A549 treated with DMSO at 1 μM for 4 hours (cell line): ENCODE data around the gene SYNRG. TPM values are rescaled to one million over a fixed set of nuclear protein-coding genes. Genes with fewer than 3 reads are reported as not detected.

Experiments
- total RNA-seq: library from RNA; stranded (reverse); fragments of 200-300 nt; extraction: Qiagen RNA extraction; gene quantifications from 5 replicates; pipeline ENCODE4 v1.2.3, GENCODE V29; 2022; ENCODE audit warnings: low read depth

The SYNRG gene
- total RNA-seq = 12.1 to 16.6 TPM (median 15.7 TPM) in 5 replicates

DNA sequence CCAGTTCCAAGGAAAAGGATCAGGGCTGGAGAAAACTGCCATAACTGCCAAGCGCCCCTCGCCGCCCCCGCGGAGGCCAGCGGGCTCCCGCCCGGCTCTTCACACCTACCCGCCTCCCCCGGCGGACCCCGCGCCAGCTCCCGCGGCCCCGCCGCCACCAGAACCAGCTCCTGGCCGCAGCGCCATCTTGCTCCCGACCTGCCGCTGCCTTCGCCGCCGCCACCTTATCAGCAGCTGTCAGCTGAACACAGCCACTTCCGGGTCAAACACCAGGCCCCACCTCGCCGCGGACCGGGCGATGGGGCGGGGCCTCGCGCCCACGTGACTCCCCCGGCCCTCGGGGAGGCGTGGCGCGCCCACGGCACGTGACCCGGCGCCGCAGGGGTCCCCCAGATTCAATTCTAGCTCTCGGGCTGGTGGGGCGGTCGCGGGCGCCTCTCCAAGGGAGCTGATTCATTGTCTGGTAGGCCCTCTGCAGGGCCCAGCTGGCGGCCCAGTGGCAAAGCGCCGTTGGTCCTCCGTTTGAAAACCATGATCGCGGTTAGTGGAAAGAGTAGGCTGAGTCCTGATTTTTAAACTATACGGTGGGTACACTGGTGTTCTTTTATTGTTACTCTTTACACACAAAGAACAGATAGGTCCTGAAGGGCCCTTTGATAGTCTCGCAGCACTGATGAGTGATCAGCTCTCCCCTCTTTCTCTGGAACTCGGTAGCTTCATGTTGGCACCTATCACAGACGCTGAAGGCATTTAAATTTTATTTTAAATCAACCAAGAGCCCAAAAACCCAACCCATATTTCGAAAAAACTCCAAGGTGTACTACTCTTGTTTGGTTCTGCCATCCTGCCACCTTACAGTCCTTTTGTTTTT lies at the start of gene SYNRG:
SYNRG (minus strand) TSS at position 249 of the 871 bp plus-strand sequence; CDS start at position 186, 63 bp downstream.

GRCh38 chr17:37643118-37643766 lies 34.0 kb upstream of the SYNRG start, which contains the start of gene DDX52:
Gene DDX52 (minus strand): TSS chr17:37643446. CDS start chr17:37643420, 26 bp downstream.

DNA sequence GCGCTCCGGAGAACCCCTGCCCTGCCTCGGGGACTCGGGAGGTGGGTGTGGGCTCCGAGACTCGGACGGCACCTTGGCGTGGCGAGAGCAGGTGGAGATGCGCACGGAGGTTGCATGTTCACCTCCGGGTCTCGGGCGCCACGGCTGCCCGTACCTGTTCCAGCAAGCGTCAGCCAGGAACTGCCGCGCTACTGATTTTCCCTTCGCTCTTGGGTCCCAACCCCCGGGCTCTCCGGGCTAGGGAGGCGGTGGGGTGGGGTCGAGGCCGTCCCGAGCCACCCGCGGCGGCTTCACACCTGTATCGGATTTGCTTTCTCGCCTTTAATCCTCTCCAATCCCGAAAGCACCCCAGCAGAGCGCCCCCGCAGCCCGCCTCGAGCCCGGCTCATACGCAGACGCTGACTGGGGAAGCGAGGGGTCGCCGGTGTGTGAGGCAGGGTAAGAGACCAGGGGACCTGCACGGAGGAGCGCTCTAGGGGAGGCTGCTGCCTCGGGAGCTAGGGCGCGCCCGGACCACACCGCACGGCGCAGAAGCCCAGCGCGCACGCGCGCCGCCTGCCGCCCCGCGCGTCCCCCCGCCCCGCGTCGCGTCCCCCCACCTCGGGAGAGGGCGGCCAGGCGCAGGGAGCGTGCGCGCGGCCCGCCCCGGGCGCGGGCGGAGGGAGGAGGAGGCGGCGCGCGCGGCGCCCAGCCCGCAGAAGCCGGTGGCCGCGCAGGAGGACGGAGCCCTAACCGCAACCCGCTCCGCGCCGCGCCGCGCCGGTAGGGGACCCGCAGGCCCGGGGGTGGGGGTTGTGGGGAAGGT lies 119.8 kb downstream of the SYNRG start, which contains the start of gene DUSP14:
DUSP14 (plus strand) TSS at position 695 of the 805 bp plus-strand sequence. CDS start 22,382 bp downstream, outside the sequence.

Other genes starting within 250 kb of the SYNRG start
- not detected in 5 replicates for gene C17orf78, start 233.4 kb downstream of the SYNRG start, total RNA-seq
- 51.5 to 63.8 TPM (median 57.9 TPM) in 5 replicates for gene ACACA, start 202.6 kb downstream of the SYNRG start, total RNA-seq
- gene TADA2A, start 202.5 kb downstream of the SYNRG start, total RNA-seq = 11.1 to 13.6 TPM (median 12.7 TPM) in 5 replicates
- gene DUSP14, start 119.5 kb downstream of the SYNRG start, total RNA-seq = 50.2 to 57.5 TPM (median 51.3 TPM) in 5 replicates
- 28.2 to 37.8 TPM (median 33.1 TPM) in 5 replicates for gene DDX52, start 34.0 kb upstream of the SYNRG start, total RNA-seq
- gene HNF1B, start 135.6 kb upstream of the SYNRG start, total RNA-seq = 27.9 to 31.4 TPM (median 28.7 TPM) in 5 replicates